HCT116 (cell line): ENCODE data around the gene FALEC. TPM values are rescaled to one million over a fixed set of nuclear protein-coding genes. Genes with fewer than 3 reads are reported as not detected.

Experiments used
- ATAC-seq: fragments of 200-7000 bp; cut with Tn5 transposase; 2 replicates; pipeline ENCODE4 v1.9.1; 2020; ENCODE audit warnings: mild to moderate bottlenecking, moderate library complexity
- BruUV-seq: library from RNA; stranded (reverse); fragments of 400-500 nt; replicated peaks from 2 replicates; lab custom pipeline; 2021; lab: Mats Ljungman, UMichigan
- CTCF ChIA-PET: fragments of 300-600 bp; sonication (Branson Sonifier 250); formaldehyde crosslinking; loops from one replicate; lab custom pipeline; 2021; ENCODE audit warnings: antibody characterized with exemption; lab: Charles Lee
- POLR2A ChIA-PET: fragments of 300-600, 350-600 bp; sonication (Branson Sonifier 250); formaldehyde crosslinking; loops from one replicate; lab custom pipeline; 2021; ENCODE audit warnings: antibody characterized with exemption; lab: Charles Lee
- RAD21 ChIA-PET, 2 experiments: fragments of 300-600 bp; sonication (Branson Sonifier 250); formaldehyde crosslinking; loops; one replicate each; lab custom pipeline; 2023; ENCODE audit warnings: low total read pairs in 2 of 2; ENCODE audit not compliant: uncharacterized antibody in 2 of 2, unreplicated experiment in 2 of 2, low non-redundant PET in 1 of 2; lab: Charles Lee
- DNase-seq: peaks from one replicate; pipeline ENCODE4 v3.0.0-alpha.2; 2010; ENCODE audit warnings: low read depth, low spot score
- H2AFZ ChIP-seq: fragments of 200-600 bp; shearing (Covaris generic), sonication (generic); 2 replicates; pipeline ENCODE4 v1.6.1; 2017; ENCODE audit warnings: low read depth, mixed run types, mixed read lengths, antibody characterized with exemption, low read length; ENCODE audit not compliant: poor library complexity, severe bottlenecking
- H3K27ac ChIP-seq: 2 replicates; pipeline ENCODE4 v1.5.1; 2012; ENCODE audit warnings: low read depth, low read length
- H3K27me3 ChIP-seq: fragments of 200-600 bp; sonication (generic); 2 replicates; pipeline ENCODE4 v1.6.1; 2016; ENCODE audit warnings: mixed run types, low read length, mixed read lengths; ENCODE audit not compliant: insufficient read depth
- H3K36me3 ChIP-seq, 2 experiments: fragments of 200-500 bp in 1 of 2; fragments of 200-600 bp in 1 of 2; sonication (Bioruptor generic) in 1 of 2; sonication (generic) in 1 of 2; 2 replicates each; pipeline versions ENCODE4 v1.5.1 to v1.6.1; 2014 to 2016; ENCODE audit warnings: low read length in 2 of 2, inconsistent platforms in 1 of 2, mixed read lengths in 1 of 2, mixed run types in 1 of 2; ENCODE audit not compliant: insufficient read depth in 2 of 2, control insufficient read depth in 1 of 2
- H3K4me1 ChIP-seq, 2 experiments: fragments of 200-600 bp in 1 of 2; sonication (generic) in 1 of 2; 2 replicates each; pipeline versions ENCODE4 v1.5.1 to v1.6.1; 2012 to 2017; ENCODE audit warnings: low read length in 2 of 2, inconsistent platforms in 1 of 2, mild to moderate bottlenecking in 1 of 2, mixed read lengths in 1 of 2, mixed run types in 1 of 2, moderate library complexity in 1 of 2; ENCODE audit not compliant: insufficient read depth in 2 of 2, control insufficient read depth in 1 of 2
- H3K4me2 ChIP-seq: fragments of 200-600 bp; sonication (generic); 2 replicates; pipeline ENCODE4 v1.6.1; 2017; ENCODE audit warnings: mixed run types, low read length, mixed read lengths
- H3K4me3 ChIP-seq, 2 experiments: fragments of 200-600 bp in 1 of 2; sonication (generic) in 1 of 2; replicated peaks in 1 of 2; 2 replicates each; pipeline ENCODE4 v1.5.1; 2011 to 2016; ENCODE audit warnings: low read length in 2 of 2, control low read depth in 1 of 2, low read depth in 1 of 2, mild to moderate bottlenecking in 1 of 2, mixed read lengths in 1 of 2, mixed run types in 1 of 2
- H3K79me2 ChIP-seq: fragments of 200-600 bp; sonication (generic); 2 replicates; pipeline ENCODE4 v1.6.1; 2017; ENCODE audit warnings: mild to moderate bottlenecking, mixed run types, low read length, moderate library complexity, mixed read lengths; ENCODE audit not compliant: insufficient read depth
- H3K9ac ChIP-seq: fragments of 200-600 bp; sonication (generic); 2 replicates; pipeline ENCODE4 v1.6.1; 2016; ENCODE audit warnings: low read length, mixed read lengths
- H3K9me2 ChIP-seq: fragments of 200-600 bp; sonication (generic), shearing (Covaris generic); 2 replicates; pipeline ENCODE4 v1.6.1; 2017; ENCODE audit warnings: mixed run types, mild to moderate bottlenecking, moderate library complexity; ENCODE audit not compliant: insufficient read depth
- H3K9me3 ChIP-seq, 2 experiments: fragments of 200-500 bp in 1 of 2; fragments of 200-600 bp in 1 of 2; sonication (Bioruptor generic) in 1 of 2; sonication (generic) in 1 of 2; 2 replicates each; pipeline ENCODE4 v1.6.1; 2014 to 2017; ENCODE audit warnings: low read length in 2 of 2, mixed read lengths in 2 of 2, inconsistent platforms in 1 of 2, low read depth in 1 of 2, mild to moderate bottlenecking in 1 of 2, mixed run types in 1 of 2, moderate library complexity in 1 of 2; ENCODE audit not compliant: control insufficient read depth in 1 of 2, insufficient read depth in 1 of 2
- H4K20me1 ChIP-seq: fragments of 200-600 bp; sonication (generic), shearing (Covaris generic); 2 replicates; pipeline ENCODE4 v1.6.1; 2017; ENCODE audit warnings: mixed run types, mild to moderate bottlenecking, moderate library complexity; ENCODE audit not compliant: insufficient read depth
- CBX3 ChIP-seq: IDR thresholded peaks from 2 replicates; pipeline ENCODE4 v1.6.1; 2012; ENCODE audit warnings: low read depth
- CEBPB ChIP-seq: IDR thresholded peaks from 2 replicates; pipeline ENCODE4 v1.6.1; 2012; ENCODE audit warnings: low read depth
- CTCF ChIP-seq, 3 experiments: fragments of 200-600 bp in 1 of 3; sonication (generic) in 1 of 3; IDR thresholded peaks in 2 of 3; conservative IDR thresholded peaks in 1 of 3; 2 replicates each; pipeline ENCODE4 v1.5.1; 2012 to 2017; ENCODE audit warnings: low read depth in 2 of 3, low read length in 2 of 3, antibody characterized with exemption in 1 of 3, borderline replicate concordance in 1 of 3, control low read depth in 1 of 3, mild to moderate bottlenecking in 1 of 3, mixed read lengths in 1 of 3, mixed run types in 1 of 3, moderate library complexity in 1 of 3; ENCODE audit not compliant: insufficient read depth in 1 of 3
- ELF1 ChIP-seq: IDR thresholded peaks from 2 replicates; pipeline ENCODE4 v1.6.1; 2012; ENCODE audit warnings: low read depth, borderline replicate concordance
- EZH2phosphoT487 ChIP-seq: fragments of 200-600 bp; IDR thresholded peaks from 2 replicates; pipeline ENCODE4 v1.6.1; 2018; ENCODE audit warnings: antibody characterized with exemption, borderline replicate concordance
- JUND ChIP-seq: IDR thresholded peaks from 2 replicates; pipeline ENCODE4 v1.6.1; 2012
- MAX ChIP-seq: IDR thresholded peaks from 2 replicates; pipeline ENCODE4 v1.6.1; 2012
- POLR2A ChIP-seq: IDR thresholded peaks from 2 replicates; pipeline ENCODE4 v1.7.0; 2011; ENCODE audit warnings: borderline replicate concordance; ENCODE audit not compliant: insufficient read depth, insufficient read length; ENCODE audit errors: extremely low read depth
- POLR2AphosphoS5 ChIP-seq: IDR thresholded peaks from 2 replicates; pipeline ENCODE4 v1.6.1; 2011; ENCODE audit warnings: mild to moderate bottlenecking, low read depth, low read length, moderate library complexity
- REST ChIP-seq: IDR thresholded peaks from 2 replicates; pipeline ENCODE4 v1.6.1; 2012; ENCODE audit warnings: low read depth
- SIN3A ChIP-seq: IDR thresholded peaks from 2 replicates; pipeline ENCODE4 v1.6.1; 2012; ENCODE audit warnings: low read depth
- SP1 ChIP-seq: IDR thresholded peaks from 2 replicates; pipeline ENCODE4 v1.6.1; 2012; ENCODE audit warnings: low read depth
- SRF ChIP-seq: IDR thresholded peaks from 2 replicates; pipeline ENCODE4 v1.6.1; 2012; ENCODE audit warnings: low read depth
- YY1 ChIP-seq: IDR thresholded peaks from 2 replicates; pipeline ENCODE4 v1.6.1; 2011; ENCODE audit warnings: low read length, low read depth, moderate library complexity, mild to moderate bottlenecking; ENCODE audit not compliant: insufficient replicate concordance; ENCODE audit errors: extremely low read depth
- ZBTB33 ChIP-seq: IDR thresholded peaks from 2 replicates; pipeline ENCODE4 v1.6.1; 2011; ENCODE audit warnings: mild to moderate bottlenecking, low read length, moderate library complexity; ENCODE audit not compliant: insufficient replicate concordance; ENCODE audit errors: extremely low read depth
- ZFX ChIP-seq: fragments of 450-650 bp; IDR thresholded peaks from 2 replicates; pipeline ENCODE4 v1.6.1; 2017
- intact Hi-C: fragments of 100-400 bp; cut with micrococcal nuclease; formaldehyde crosslinking; loops from 2 replicates; pipeline ENCODE4 v1.10.0; 2022
- total RNA-seq: library from RNA; stranded (reverse); gene quantifications from one replicate; pipeline ENCODE4 v1.2.1, GENCODE V29; 2021; ENCODE audit not compliant: unreplicated experiment

FALEC gene
- total RNA-seq, 1 experiment from 2014 or later: 0.59 TPM

GRCh38 chr1:150579110-150579944 is 63.8 kb downstream of the FALEC start, which contains the start of gene MCL1:
Gene MCL1 (minus strand): TSS chr1:150579610. CDS start chr1:150579530, 80 bp downstream.
- DNase-seq (peak; percentile 85), ATAC-seq (peak; percentile 91)
- RAD21 ChIA-PET: interaction anchor here (0.5 to 0.8 kb wide), 3 partner anchors 50 to 398 kb away, joined by 4 read pairs; partner anchors contain the start of gene ENSA (in 1 of the 2)
- H3K4me2 ChIP-seq: peak within 1 kb of the TSS; percentile 86
- no peaks in the 10 kb centered on the region for H3K9me3 ChIP-seq
- H3K27ac ChIP-seq: peak within 1 kb of the TSS; percentile 92
- H4K20me1 ChIP-seq: peaks cover 47% of the 10 kb centered on the region
- peaks cover 61% of the 10 kb centered on the region for H3K79me2 ChIP-seq
- peak within 1 kb of the TSS; percentile 86 for H3K9ac ChIP-seq
- H3K9me2 ChIP-seq: no peaks in the 10 kb centered on the region
- H3K27me3 ChIP-seq: no peaks in the 10 kb centered on the region
- CTCF ChIA-PET: interaction anchor here (0.6 to 1.7 kb wide), 2 partner anchors 24 to 26 kb away, joined by 3 to 4 read pairs; no protein-coding TSS in a partner anchor
- peaks cover 26 to 49% of the 10 kb centered on the region in 2 experiments for H3K4me1 ChIP-seq
- H3K36me3 ChIP-seq: peaks cover 33 to 46% of the 10 kb centered on the region in 2 experiments
- peak within 1 kb of the TSS; percentile 71 to 80 for H3K4me3 ChIP-seq
- H2AFZ ChIP-seq: no peak within 1 kb of the TSS
- POLR2A ChIA-PET: interaction anchor here (0.7 to 3.4 kb wide), 26 partner anchors 9 to 403 kb away, joined by 3 to 41 read pairs (median 5); partner anchors contain the start of genes ANXA9, ARNT, ENSA and GOLPH3L
- TF ChIP-seq POLR2AphosphoS5 (peak; percentile 100), MAX (peak; percentile 51; the same call in 1 of the 2 replicates), REST (no peak), SIN3A (peak; percentile 97), SP1 (peak; percentile 77), CBX3 (0 out of 2 replicates have a peak, but pooled peaks have one; percentile 57), ZFX (peak; percentile 92), ZBTB33 (peak; percentile 61), POLR2A (peak; percentile 98), YY1 (peak; percentile 22), SRF (peak; percentile 100), ELF1 (peak; percentile 86; the same call in 1 of the 2 replicates), CEBPB (peak; percentile 9; the same call in 1 of the 2 replicates), JUND (0 out of 2 replicates have a peak, but pooled peaks have one; percentile 49), EZH2phosphoT487 (no peak), CTCF (IDR thresholded peaks at IDR 0.05 in 2 of 3, conservative IDR thresholded peaks at IDR 0.05 in 1 of 3; ENCODE audit: borderline replicate concordance in 1 of 3, insufficient read depth in 1 of 3, low read depth in 2 of 3, low read length in 2 of 3) (no peak)
- BruUV-seq: no TSS peak
- intact Hi-C loops: loop anchor here (2.0 to 5.0 kb wide), 3 partner anchors 41 to 398 kb away; partner anchors contain the start of gene ENSA
